Naive thymus-derived CD4-positive, alpha-beta T cell (primary cell): ENCODE measurements around the gene BCAS3. TPM values are rescaled to one million over a fixed set of nuclear protein-coding genes. Genes with fewer than 3 reads are reported as not detected.
A peak's percentile ranks its signal among the peaks of the same experiment; 100 is the strongest.

Experiments used
- ATAC-seq: fragments of 150-1000 bp; cut with Tn5 transposase; 2 replicates; pipeline ENCODE4 v1.10.0; 2021; ENCODE audit warnings: mild to moderate bottlenecking, moderate library complexity
- CTCF ChIA-PET: fragments of 350-600 bp; sonication (Branson Sonifier 250); formaldehyde crosslinking; loops from one replicate; lab custom pipeline; 2021; ENCODE audit warnings: antibody characterized with exemption; lab: Charles Lee
- POLR2A ChIA-PET: fragments of 350-600 bp; sonication (Branson Sonifier 250); formaldehyde crosslinking; loops from one replicate; lab custom pipeline; 2021; ENCODE audit warnings: antibody characterized with exemption, inconsistent platforms; lab: Charles Lee
- DNase-seq, 9 donors: peaks; one replicate each; pipeline versions ENCODE4 v3.0.0 to v3.0.0-alpha.2; 2020 to 2022; ENCODE audit warnings: mixed read lengths in 1 of 9
- H3K27ac ChIP-seq: one replicate; pipeline ENCODE4 v1.7.0; 2013; ENCODE audit warnings: mild to moderate bottlenecking, low read depth, low read length, moderate library complexity
- H3K27me3 ChIP-seq, 2 donors: one replicate each; pipeline ENCODE4 v1.7.0; 2013; ENCODE audit warnings: low read length in 2 of 2, mild to moderate bottlenecking in 2 of 2, moderate library complexity in 2 of 2; ENCODE audit not compliant: control insufficient read depth in 2 of 2, insufficient read depth in 2 of 2
- H3K36me3 ChIP-seq, 3 experiments: 1 replicate in 2 of 3; 2 replicates in 1 of 3; pipeline ENCODE4 v1.7.0; 2013; ENCODE audit warnings: low read length in 3 of 3, mild to moderate bottlenecking in 3 of 3, moderate library complexity in 1 of 3; ENCODE audit not compliant: insufficient read depth in 3 of 3, control insufficient read depth in 2 of 3
- H3K4me1 ChIP-seq, 2 donors: one replicate each; pipeline ENCODE4 v1.7.0; 2013; ENCODE audit warnings: low read length in 2 of 2, mild to moderate bottlenecking in 2 of 2, moderate library complexity in 1 of 2; ENCODE audit not compliant: control insufficient read depth in 2 of 2, insufficient read depth in 2 of 2
- H3K4me3 ChIP-seq: 2 replicates; pipeline ENCODE4 v1.7.0; 2013; ENCODE audit warnings: mild to moderate bottlenecking, low read length
- H3K9me3 ChIP-seq, 3 experiments: 1 replicate in 2 of 3; 2 replicates in 1 of 3; pipeline ENCODE4 v1.7.0; 2013; ENCODE audit warnings: low read length in 3 of 3; ENCODE audit not compliant: control insufficient read depth in 2 of 3
- H3K27ac Mint-ChIP-seq, 9 donors: one replicate each; pipeline ENCODE4 v1.8.0; 2020 to 2022; ENCODE audit warnings: mixed read lengths in 9 of 9, mild to moderate bottlenecking in 8 of 9, moderate library complexity in 5 of 9, inconsistent platforms in 2 of 9
- H3K27me3 Mint-ChIP-seq, 5 donors: one replicate each; pipeline ENCODE4 v1.8.0; 2021 to 2022; ENCODE audit warnings: mixed read lengths in 5 of 5, mild to moderate bottlenecking in 1 of 5
- H3K36me3 Mint-ChIP-seq, 5 donors: one replicate each; pipeline ENCODE4 v1.8.0; 2020 to 2022; ENCODE audit warnings: mixed read lengths in 5 of 5, mild to moderate bottlenecking in 3 of 5, inconsistent platforms in 1 of 5
- H3K4me1 Mint-ChIP-seq, 7 donors: one replicate each; pipeline ENCODE4 v1.8.0; 2020 to 2022; ENCODE audit warnings: mixed read lengths in 7 of 7, mild to moderate bottlenecking in 3 of 7, inconsistent platforms in 1 of 7
- H3K4me3 Mint-ChIP-seq, 10 donors: one replicate each; pipeline ENCODE4 v1.8.0; 2020 to 2022; ENCODE audit warnings: mild to moderate bottlenecking in 10 of 10, mixed read lengths in 10 of 10, moderate library complexity in 6 of 10, inconsistent platforms in 2 of 10
- H3K9me3 Mint-ChIP-seq, 11 donors: one replicate each; pipeline ENCODE4 v1.8.0; 2020 to 2022; ENCODE audit warnings: mixed read lengths in 11 of 11, mild to moderate bottlenecking in 4 of 11, inconsistent platforms in 1 of 11, moderate library complexity in 1 of 11
- intact Hi-C, 2 donors: fragments of 100-400 bp; cut with micrococcal nuclease; formaldehyde crosslinking; loops; one replicate each; pipeline ENCODE4 v1.15.1; 2023
- polyA plus RNA-seq, 2 donors: library from polyadenylated mRNA; unstranded; fragments of 300-500 nt; fragmentation: Illumina TruSeq; gene quantifications; one replicate each; pipeline ENCODE4 v1.2.3, GENCODE V29; 2021
- total RNA-seq, 6 experiments: library from RNA in 5 of 6; stranded (reverse) in 5 of 6; gene quantifications; 1 replicate in 5 of 6; 2 replicates in 1 of 6; pipeline ENCODE4 v1.2.3 and lab custom pipeline; 2021 to 2026

Gene BCAS3
- total and polyA plus RNA-seq, 7 experiments from 2014 or later: 18.4 to 57.8 (median 37.5) TPM

DNA sequence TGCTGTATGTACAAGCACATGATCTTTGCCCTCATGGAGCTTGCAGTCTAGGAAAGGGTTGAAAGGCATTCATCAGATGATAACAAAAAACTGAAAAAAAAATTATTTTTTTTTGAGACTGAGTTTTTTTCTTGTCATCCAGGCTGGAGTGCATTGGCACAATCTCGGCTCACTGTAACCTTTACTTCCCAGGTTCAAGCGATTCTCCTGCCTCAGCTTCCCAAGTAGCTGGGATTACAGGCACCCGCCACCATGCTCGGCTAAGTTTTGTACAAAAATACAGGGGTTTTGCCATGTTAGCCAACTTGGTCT lies 38.7 kb upstream of the BCAS3 start:
- POLR2A ChIA-PET: no interaction called here

DNA sequence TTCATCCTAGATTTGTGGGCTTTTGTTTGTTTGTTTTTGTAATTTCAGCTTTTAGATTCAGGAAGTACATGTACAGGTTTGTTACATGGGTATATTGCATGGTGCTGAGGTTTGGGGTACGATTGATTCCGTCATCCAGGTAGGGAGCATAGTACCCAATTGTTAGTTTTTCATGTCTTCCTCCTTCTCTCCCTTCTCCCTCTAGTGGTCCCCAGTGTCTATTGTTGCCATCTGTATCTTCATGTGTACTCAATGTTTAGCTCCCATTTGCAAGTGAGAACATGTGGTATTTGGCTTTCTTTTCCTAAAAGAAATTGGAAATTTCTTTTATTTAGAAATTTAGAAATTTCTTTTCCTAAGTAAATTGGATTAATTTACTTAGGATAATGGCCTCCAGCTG lies 37.1 kb upstream of the BCAS3 start:
- H3K36me3 ChIP-seq: peaks cover 0 to 6% (median 0%) of the 10 kb centered on the region in 3 experiments
- DNase-seq (no peak), ATAC-seq (no peak)
- Mint-ChIP-seq H3K27me3 (no peaks in the 10 kb centered on the region), H3K4me3 (no peak overlapping the region), H3K9me3 (no peaks in the 10 kb centered on the region), H3K36me3 (peaks cover 0 to 26% (median 3%) of the 10 kb centered on the region in 5 donors), H3K4me1 (peaks cover 0 to 18% (median 7%) of the 10 kb centered on the region in 7 donors), H3K27ac (no peak overlapping the region)
- POLR2A ChIA-PET: no interaction called here
- no peaks in the 10 kb centered on the region for H3K9me3 ChIP-seq
- no peak overlapping the region for H3K27ac ChIP-seq
- intact Hi-C loops: no loop called here
- no peak overlapping the region for H3K4me3 ChIP-seq
- H3K4me1 ChIP-seq: no peaks in the 10 kb centered on the region
- no peaks in the 10 kb centered on the region for H3K27me3 ChIP-seq
- CTCF ChIA-PET: interaction anchor here (0.7 to 4.0 kb wide), 4 partner anchors 15 to 562 kb away, joined by 3 to 23 read pairs (median 4); partner anchors contain the start of gene HEATR6

More for the DNA sequence above, 38.7 kb upstream of the BCAS3 start:
- no peaks in the 10 kb centered on the region for H3K27me3 Mint-ChIP-seq
- no peak overlapping the region for H3K27ac Mint-ChIP-seq
- no peak overlapping the region for H3K4me3 ChIP-seq
- no peak overlapping the region for H3K27ac ChIP-seq
- no peaks in the 10 kb centered on the region for H3K4me1 ChIP-seq
- no peak for DNase-seq
- H3K4me1 Mint-ChIP-seq: peaks cover 0 to 18% (median 7%) of the 10 kb centered on the region in 7 donors
- H3K36me3 Mint-ChIP-seq: peaks cover 0 to 23% (median 3%) of the 10 kb centered on the region in 5 donors
- no peaks in the 10 kb centered on the region for H3K27me3 ChIP-seq
- no peaks in the 10 kb centered on the region for H3K9me3 ChIP-seq
- H3K9me3 Mint-ChIP-seq: no peaks in the 10 kb centered on the region
- CTCF ChIA-PET: interaction anchor here (0.6 to 4.0 kb wide), 12 partner anchors 9 to 224 kb away, joined by 3 to 23 read pairs (median 3); partner anchors contain the start of genes BCAS3 and PPM1D
- intact Hi-C loops: loop anchor here (2.0 to 5.0 kb wide), 3 partner anchors 62 to 112 kb away; partner anchors contain the start of gene APPBP2 (in 1 of the 2)
- no peak for ATAC-seq
- peaks cover 0 to 9% (median 0%) of the 10 kb centered on the region in 3 experiments for H3K36me3 ChIP-seq
- H3K4me3 Mint-ChIP-seq: no peak overlapping the region

DNA sequence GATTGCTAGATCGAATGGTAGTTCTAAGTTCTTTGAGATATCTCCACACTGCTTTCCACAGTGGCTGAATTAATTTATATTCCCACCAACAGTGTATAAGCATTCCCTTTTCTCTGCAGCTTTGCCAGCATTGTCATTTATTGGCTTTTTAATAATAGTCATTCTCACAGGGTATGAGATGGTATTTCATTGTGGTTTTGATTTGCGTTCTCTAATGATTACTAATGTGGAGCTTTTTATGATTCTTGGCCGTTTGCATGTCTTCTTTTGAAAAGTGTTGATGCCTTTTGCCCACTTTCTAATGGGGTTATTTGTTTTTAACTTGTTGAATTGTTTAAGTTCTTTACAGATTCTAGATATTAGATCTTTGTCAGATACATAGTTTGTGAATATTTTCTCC lies 36.5 kb upstream of the BCAS3 start:
- no peaks in the 10 kb centered on the region for H3K36me3 ChIP-seq
- Mint-ChIP-seq H3K4me1 (peaks cover 0 to 18% (median 8%) of the 10 kb centered on the region in 7 donors), H3K9me3 (no peaks in the 10 kb centered on the region), H3K27me3 (no peaks in the 10 kb centered on the region), H3K36me3 (peaks cover 0 to 26% (median 3%) of the 10 kb centered on the region in 5 donors), H3K27ac (no peak overlapping the region), H3K4me3 (no peak overlapping the region)
- no peaks in the 10 kb centered on the region for H3K27me3 ChIP-seq
- no peak overlapping the region for H3K27ac ChIP-seq
- CTCF ChIA-PET: interaction anchor here (1.4 to 4.0 kb wide), 2 partner anchors 15 to 63 kb away, joined by 3 to 23 read pairs; no protein-coding TSS in a partner anchor
- H3K4me3 ChIP-seq: no peak overlapping the region
- ATAC-seq (no peak), DNase-seq (no peak)
- H3K9me3 ChIP-seq: no peaks in the 10 kb centered on the region
- H3K4me1 ChIP-seq: no peaks in the 10 kb centered on the region
- intact Hi-C loops: no loop called here
- POLR2A ChIA-PET: no interaction called here

DNA sequence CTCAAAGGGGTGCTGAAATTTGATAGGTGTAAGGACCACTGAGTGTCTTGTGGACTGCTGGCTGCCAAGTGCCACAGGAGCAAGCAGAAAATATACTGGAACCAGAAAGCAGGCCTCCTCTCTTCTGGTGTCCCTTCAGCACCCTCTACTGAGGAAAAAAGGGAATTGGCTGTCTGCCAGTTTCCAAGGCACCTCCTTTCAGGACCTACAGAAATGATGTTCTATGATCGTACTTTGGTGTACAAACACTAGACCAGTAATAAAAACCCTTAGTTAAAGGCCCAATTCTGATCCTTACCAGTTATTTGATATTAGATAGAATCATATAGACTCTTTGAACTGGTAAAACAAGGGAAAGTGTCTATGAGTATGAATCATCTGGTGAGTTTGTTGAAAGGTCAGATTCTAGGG lies 35.8 kb upstream of the BCAS3 start:
- no peak overlapping the region for H3K4me3 ChIP-seq
- no peaks in the 10 kb centered on the region for H3K36me3 ChIP-seq
- no peaks in the 10 kb centered on the region for H3K9me3 ChIP-seq
- Mint-ChIP-seq H3K4me1 (peaks cover 4 to 22% (median 14%) of the 10 kb centered on the region in 7 donors), H3K27ac (peak overlapping the region in 1 of 9 donors; percentile 46), H3K27me3 (no peaks in the 10 kb centered on the region), H3K4me3 (no peak overlapping the region), H3K9me3 (no peaks in the 10 kb centered on the region), H3K36me3 (peaks cover 0 to 26% (median 3%) of the 10 kb centered on the region in 5 donors)
- no peaks in the 10 kb centered on the region for H3K27me3 ChIP-seq
- ATAC-seq (peak; percentile 49), DNase-seq (peak in 8 of 9 donors; percentile 22 to 63 (median 50))
- no peak overlapping the region for H3K27ac ChIP-seq
- ChIA-PET POLR2A (no interaction called here), CTCF (interaction anchor here (1.4 to 4.0 kb wide), 2 partner anchors 14 to 64 kb away, joined by 3 to 23 read pairs; no protein-coding TSS in a partner anchor)
- intact Hi-C loops: no loop called here
- H3K4me1 ChIP-seq: no peaks in the 10 kb centered on the region

DNA sequence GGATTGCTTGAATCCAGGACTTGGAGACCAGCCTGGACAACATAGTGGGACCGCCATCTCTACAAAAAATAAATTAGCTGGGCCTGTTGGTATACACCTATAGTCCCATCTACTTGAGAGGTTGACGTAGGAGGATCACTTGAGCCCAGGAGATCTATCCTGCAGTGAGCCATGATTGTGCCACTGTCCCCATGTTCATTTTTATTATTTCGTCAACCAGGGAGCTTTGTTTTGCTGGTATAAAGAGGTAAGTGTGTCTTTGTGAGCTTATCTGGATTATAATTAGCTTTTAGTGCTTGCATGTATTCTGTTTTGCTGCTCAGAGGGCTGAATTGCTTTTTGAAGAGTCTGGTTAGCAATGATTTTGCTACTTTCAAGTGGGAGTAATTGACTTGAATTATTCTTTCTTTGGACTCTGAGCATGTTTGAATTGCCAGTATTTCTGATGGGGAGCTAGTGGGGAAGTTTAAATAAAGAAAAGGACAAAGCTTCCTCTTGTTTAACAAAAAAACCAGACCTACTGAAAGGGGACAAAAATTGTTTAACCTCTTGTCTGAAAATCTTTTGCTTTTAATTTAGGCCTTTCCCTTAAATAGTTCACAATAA lies 31.6 kb upstream of the BCAS3 start:
- Histone ChIP-seq H3K27me3 (no peaks in the 10 kb centered on the region), H3K4me3 (no peak overlapping the region), H3K4me1 (no peaks in the 10 kb centered on the region), H3K36me3 (peaks cover 0 to 16% (median 0%) of the 10 kb centered on the region in 3 experiments), H3K9me3 (no peaks in the 10 kb centered on the region), H3K27ac (no peak overlapping the region)
- H3K4me3 Mint-ChIP-seq: no peak overlapping the region
- CTCF ChIA-PET: interaction anchor here (0.7 kb wide), 1 partner anchor 8 kb away, joined by 4 read pairs; no protein-coding TSS in a partner anchor
- peaks cover 0 to 31% (median 18%) of the 10 kb centered on the region in 5 donors for H3K36me3 Mint-ChIP-seq
- no peaks in the 10 kb centered on the region for H3K27me3 Mint-ChIP-seq
- peaks cover 4 to 27% (median 11%) of the 10 kb centered on the region in 7 donors for H3K4me1 Mint-ChIP-seq
- peak overlapping the region in 3 of 9 donors; percentile 25 to 81 (median 70) for H3K27ac Mint-ChIP-seq
- H3K9me3 Mint-ChIP-seq: no peaks in the 10 kb centered on the region
- no peak for DNase-seq
- intact Hi-C loops: no loop called here
- ATAC-seq: no peak
- POLR2A ChIA-PET: no interaction called here

DNA sequence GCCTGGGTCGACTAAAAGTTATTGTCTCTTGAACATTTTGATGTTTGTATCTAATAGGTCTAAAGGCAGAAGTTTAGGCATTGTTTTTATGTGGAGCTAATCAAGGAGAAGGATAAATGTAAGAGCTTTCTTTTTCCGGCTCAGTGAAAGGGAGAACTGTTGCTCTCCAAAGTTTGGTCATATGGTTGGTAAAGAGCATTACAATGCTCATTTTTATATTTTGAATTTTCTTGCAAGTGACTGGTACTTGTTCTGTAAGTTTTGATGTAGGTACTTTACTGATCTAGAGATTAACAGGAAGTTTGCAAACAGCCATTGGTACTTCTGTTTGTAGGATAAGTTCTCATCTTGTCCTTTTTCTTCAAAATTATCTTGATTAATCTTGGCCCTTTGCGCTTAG lies 30.9 kb upstream of the BCAS3 start:
- Mint-ChIP-seq H3K27me3 (no peaks in the 10 kb centered on the region), H3K9me3 (no peaks in the 10 kb centered on the region), H3K36me3 (peaks cover 0 to 30% (median 19%) of the 10 kb centered on the region in 5 donors), H3K4me1 (peaks cover 4 to 26% (median 10%) of the 10 kb centered on the region in 7 donors), H3K4me3 (no peak overlapping the region), H3K27ac (peak overlapping the region in 1 of 9 donors; percentile 22)
- CTCF ChIA-PET: interaction anchor here (0.7 kb wide), 1 partner anchor 9 kb away, joined by 4 read pairs; no protein-coding TSS in a partner anchor
- POLR2A ChIA-PET: no interaction called here
- H3K27ac ChIP-seq: no peak overlapping the region
- ATAC-seq (no peak), DNase-seq (no peak)
- no peaks in the 10 kb centered on the region for H3K4me1 ChIP-seq
- no peaks in the 10 kb centered on the region for H3K9me3 ChIP-seq
- no peaks in the 10 kb centered on the region for H3K27me3 ChIP-seq
- intact Hi-C loops: no loop called here
- peaks cover 0 to 18% (median 0%) of the 10 kb centered on the region in 3 experiments for H3K36me3 ChIP-seq
- H3K4me3 ChIP-seq: no peak overlapping the region
